ENCODE measurements around the gene POP4. TPM values are rescaled to one million over a fixed set of nuclear protein-coding genes. Genes with fewer than 3 reads are reported as not detected.

POP4 gene
- total and polyA plus RNA-seq, 2 of the 8 experiments (the other 6 are each of a cell fraction or from before 2014, with no cell fraction given) = 29.1 to 41.5 TPM

DNA sequence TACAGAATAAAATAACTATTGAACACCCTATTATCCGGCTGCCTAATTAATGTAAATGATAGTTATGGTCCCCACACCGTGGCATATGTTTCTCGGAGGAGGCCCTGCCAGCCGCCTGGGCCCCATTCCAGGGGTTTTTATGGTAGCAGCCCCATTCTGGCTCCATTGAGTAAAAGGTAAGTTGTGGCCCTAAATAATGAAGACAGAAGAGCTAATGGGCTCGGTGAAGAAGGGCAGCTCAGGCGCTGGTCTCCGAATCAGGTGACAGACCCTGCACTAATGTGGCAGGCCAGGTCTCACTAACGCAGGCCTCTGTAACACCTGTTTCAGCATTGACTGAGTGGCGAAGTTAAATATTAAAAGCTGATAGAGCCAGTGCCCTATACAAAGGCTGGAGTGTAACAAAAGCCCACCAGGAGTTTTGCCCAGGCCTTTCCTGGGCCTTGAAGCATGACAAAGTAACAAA is 19.1 kb downstream of the POP4 start (continued):
- TF ChIP-seq, protein P1, sequence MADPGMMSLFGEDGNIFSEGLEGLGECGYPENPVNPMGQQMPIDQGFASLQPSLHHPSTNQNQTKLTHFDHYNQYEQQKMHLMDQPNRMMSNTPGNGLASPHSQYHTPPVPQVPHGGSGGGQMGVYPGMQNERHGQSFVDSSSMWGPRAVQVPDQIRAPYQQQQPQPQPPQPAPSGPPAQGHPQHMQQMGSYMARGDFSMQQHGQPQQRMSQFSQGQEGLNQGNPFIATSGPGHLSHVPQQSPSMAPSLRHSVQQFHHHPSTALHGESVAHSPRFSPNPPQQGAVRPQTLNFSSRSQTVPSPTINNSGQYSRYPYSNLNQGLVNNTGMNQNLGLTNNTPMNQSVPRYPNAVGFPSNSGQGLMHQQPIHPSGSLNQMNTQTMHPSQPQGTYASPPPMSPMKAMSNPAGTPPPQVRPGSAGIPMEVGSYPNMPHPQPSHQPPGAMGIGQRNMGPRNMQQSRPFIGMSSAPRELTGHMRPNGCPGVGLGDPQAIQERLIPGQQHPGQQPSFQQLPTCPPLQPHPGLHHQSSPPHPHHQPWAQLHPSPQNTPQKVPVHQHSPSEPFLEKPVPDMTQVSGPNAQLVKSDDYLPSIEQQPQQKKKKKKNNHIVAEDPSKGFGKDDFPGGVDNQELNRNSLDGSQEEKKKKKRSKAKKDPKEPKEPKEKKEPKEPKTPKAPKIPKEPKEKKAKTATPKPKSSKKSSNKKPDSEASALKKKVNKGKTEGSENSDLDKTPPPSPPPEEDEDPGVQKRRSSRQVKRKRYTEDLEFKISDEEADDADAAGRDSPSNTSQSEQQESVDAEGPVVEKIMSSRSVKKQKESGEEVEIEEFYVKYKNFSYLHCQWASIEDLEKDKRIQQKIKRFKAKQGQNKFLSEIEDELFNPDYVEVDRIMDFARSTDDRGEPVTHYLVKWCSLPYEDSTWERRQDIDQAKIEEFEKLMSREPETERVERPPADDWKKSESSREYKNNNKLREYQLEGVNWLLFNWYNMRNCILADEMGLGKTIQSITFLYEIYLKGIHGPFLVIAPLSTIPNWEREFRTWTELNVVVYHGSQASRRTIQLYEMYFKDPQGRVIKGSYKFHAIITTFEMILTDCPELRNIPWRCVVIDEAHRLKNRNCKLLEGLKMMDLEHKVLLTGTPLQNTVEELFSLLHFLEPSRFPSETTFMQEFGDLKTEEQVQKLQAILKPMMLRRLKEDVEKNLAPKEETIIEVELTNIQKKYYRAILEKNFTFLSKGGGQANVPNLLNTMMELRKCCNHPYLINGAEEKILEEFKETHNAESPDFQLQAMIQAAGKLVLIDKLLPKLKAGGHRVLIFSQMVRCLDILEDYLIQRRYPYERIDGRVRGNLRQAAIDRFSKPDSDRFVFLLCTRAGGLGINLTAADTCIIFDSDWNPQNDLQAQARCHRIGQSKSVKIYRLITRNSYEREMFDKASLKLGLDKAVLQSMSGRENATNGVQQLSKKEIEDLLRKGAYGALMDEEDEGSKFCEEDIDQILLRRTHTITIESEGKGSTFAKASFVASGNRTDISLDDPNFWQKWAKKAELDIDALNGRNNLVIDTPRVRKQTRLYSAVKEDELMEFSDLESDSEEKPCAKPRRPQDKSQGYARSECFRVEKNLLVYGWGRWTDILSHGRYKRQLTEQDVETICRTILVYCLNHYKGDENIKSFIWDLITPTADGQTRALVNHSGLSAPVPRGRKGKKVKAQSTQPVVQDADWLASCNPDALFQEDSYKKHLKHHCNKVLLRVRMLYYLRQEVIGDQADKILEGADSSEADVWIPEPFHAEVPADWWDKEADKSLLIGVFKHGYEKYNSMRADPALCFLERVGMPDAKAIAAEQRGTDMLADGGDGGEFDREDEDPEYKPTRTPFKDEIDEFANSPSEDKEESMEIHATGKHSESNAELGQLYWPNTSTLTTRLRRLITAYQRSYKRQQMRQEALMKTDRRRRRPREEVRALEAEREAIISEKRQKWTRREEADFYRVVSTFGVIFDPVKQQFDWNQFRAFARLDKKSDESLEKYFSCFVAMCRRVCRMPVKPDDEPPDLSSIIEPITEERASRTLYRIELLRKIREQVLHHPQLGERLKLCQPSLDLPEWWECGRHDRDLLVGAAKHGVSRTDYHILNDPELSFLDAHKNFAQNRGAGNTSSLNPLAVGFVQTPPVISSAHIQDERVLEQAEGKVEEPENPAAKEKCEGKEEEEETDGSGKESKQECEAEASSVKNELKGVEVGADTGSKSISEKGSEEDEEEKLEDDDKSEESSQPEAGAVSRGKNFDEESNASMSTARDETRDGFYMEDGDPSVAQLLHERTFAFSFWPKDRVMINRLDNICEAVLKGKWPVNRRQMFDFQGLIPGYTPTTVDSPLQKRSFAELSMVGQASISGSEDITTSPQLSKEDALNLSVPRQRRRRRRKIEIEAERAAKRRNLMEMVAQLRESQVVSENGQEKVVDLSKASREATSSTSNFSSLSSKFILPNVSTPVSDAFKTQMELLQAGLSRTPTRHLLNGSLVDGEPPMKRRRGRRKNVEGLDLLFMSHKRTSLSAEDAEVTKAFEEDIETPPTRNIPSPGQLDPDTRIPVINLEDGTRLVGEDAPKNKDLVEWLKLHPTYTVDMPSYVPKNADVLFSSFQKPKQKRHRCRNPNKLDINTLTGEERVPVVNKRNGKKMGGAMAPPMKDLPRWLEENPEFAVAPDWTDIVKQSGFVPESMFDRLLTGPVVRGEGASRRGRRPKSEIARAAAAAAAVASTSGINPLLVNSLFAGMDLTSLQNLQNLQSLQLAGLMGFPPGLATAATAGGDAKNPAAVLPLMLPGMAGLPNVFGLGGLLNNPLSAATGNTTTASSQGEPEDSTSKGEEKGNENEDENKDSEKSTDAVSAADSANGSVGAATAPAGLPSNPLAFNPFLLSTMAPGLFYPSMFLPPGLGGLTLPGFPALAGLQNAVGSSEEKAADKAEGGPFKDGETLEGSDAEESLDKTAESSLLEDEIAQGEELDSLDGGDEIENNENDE (IDR thresholded peaks at IDR 0.05; ENCODE audit: insufficient replicate concordance, low read length) = no peak
- TF ChIP-seq TEAD4 (IDR thresholded peaks at IDR 0.05; ENCODE audit: low read depth, low read length) (no peak), TAF1 (IDR thresholded peaks at IDR 0.05; ENCODE audit: low read depth, low read length) (no peak), ZNF274 (IDR thresholded peaks at IDR 0.05; ENCODE audit: borderline replicate concordance, extremely low read depth, low read length) (no peak), BACH1 (IDR thresholded peaks at IDR 0.05; ENCODE audit: low read length) (no peak), POLR2A (IDR thresholded peaks at IDR 0.05; ENCODE audit: control extremely low read depth in 1 of 2, low read depth in 2 of 2, low read length in 2 of 2) (no peak), NRF1 (IDR thresholded peaks at IDR 0.05; ENCODE audit: low read depth, low read length) (no peak), EP300 (IDR thresholded peaks at IDR 0.05; ENCODE audit: borderline replicate concordance in 1 of 2, low read depth in 2 of 2, low read length in 2 of 2) (no peak), NANOG (IDR thresholded peaks at IDR 0.05; ENCODE audit: insufficient read depth, low read depth, low read length, poor library complexity, severe bottlenecking) (no peak)
- TF ChIP-seq, protein P2, sequence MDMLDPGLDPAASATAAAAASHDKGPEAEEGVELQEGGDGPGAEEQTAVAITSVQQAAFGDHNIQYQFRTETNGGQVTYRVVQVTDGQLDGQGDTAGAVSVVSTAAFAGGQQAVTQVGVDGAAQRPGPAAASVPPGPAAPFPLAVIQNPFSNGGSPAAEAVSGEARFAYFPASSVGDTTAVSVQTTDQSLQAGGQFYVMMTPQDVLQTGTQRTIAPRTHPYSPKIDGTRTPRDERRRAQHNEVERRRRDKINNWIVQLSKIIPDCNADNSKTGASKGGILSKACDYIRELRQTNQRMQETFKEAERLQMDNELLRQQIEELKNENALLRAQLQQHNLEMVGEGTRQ (IDR thresholded peaks at IDR 0.05; ENCODE audit: low read length) = no peak
